Coronary artery (tissue), 2 donors: Measurements from ENCODE around the gene WNK1.

Experiments
- DNase-seq: peaks from one replicate; pipeline ENCODE4 v3.0.0-alpha.2; 2017; ENCODE audit warnings: low spot score
- H3K27ac ChIP-seq, 2 donors: fragments of 200-600 bp; sonication (generic); one replicate each; pipeline ENCODE4 v1.5.1; 2016 to 2019
- H3K4me3 ChIP-seq: fragments of 200-600 bp; sonication (generic); 2 replicates; pipeline ENCODE4 v1.5.1; 2016; ENCODE audit warnings: mild to moderate bottlenecking, moderate library complexity
- CTCF ChIP-seq: fragments of 200-600 bp; sonication (generic); IDR thresholded peaks from one replicate; pipeline ENCODE4 v1.5.1; 2019; ENCODE audit warnings: antibody characterized with exemption

Gene WNK1

GRCh38 chr12:894226-894625, 141.8 kb downstream of the WNK1 start:
- H3K27ac ChIP-seq, result no peak overlapping the region
- TF ChIP-seq CTCF, result no peak
- DNase-seq, result no peak
- H3K4me3 ChIP-seq, result no peak overlapping the region

GRCh38 chr12:896031-896430, 143.7 kb downstream of the WNK1 start:
- no peak for TF ChIP-seq CTCF
- no peak for DNase-seq
- Histone ChIP-seq H3K27ac (peak overlapping the region; percentile 7 to 71), H3K4me3 (no peak overlapping the region)

- peak overlapping the region in 1 of 2 donors; percentile 71 for H3K27ac ChIP-seq
- no peak overlapping the region for H3K4me3 ChIP-seq
- DNase-seq, result no peak
- no peak for TF ChIP-seq CTCF
Measured at GRCh38 chr12:897386-897785, 145.0 kb downstream of the WNK1 start.

GRCh38 chr12:902581-902980, 150.2 kb downstream of the WNK1 start:
- H3K27ac ChIP-seq, result no peak overlapping the region
- no peak for TF ChIP-seq CTCF
- DNase-seq, result no peak
- H3K4me3 ChIP-seq, result no peak overlapping the region

- TF ChIP-seq CTCF, result no peak
- Histone ChIP-seq H3K27ac (no peak overlapping the region), H3K4me3 (no peak overlapping the region)
- DNase-seq, result no peak
Measured at GRCh38 chr12:903055-903454, 150.7 kb downstream of the WNK1 start.

- TF ChIP-seq CTCF, result no peak
- no peak overlapping the region for H3K27ac ChIP-seq
- H3K4me3 ChIP-seq, result no peak overlapping the region
- DNase-seq, result no peak
Measured at GRCh38 chr12:904010-904414, 151.6 kb downstream of the WNK1 start.

- DNase-seq, result no peak
- TF ChIP-seq CTCF, result no peak
- no peak overlapping the region for H3K27ac ChIP-seq
- no peak overlapping the region for H3K4me3 ChIP-seq
Measured at GRCh38 chr12:905261-906031, 153.1 kb downstream of the WNK1 start.
